Neural crest cell (in vitro differentiated cells): ENCODE measurements around the gene GOSR2. TPM values are rescaled to one million over a fixed set of nuclear protein-coding genes. Genes with fewer than 3 reads are reported as not detected.
A peak's percentile ranks its signal among the peaks of the same experiment; 100 is the strongest.

Source experiments
- DNase-seq: peaks from one replicate; pipeline ENCODE4 v3.0.0; 2021; ENCODE audit warnings: low read depth, mixed read lengths, low spot score
- H3K27ac Mint-ChIP-seq: one replicate; pipeline ENCODE4 v1.8.0; 2021; ENCODE audit warnings: mild to moderate bottlenecking, mixed read lengths; ENCODE audit not compliant: unreplicated experiment
- H3K27me3 Mint-ChIP-seq: 2 replicates; pipeline ENCODE4 v1.8.0; 2021; ENCODE audit warnings: low read depth, mild to moderate bottlenecking, mixed read lengths
- H3K36me3 Mint-ChIP-seq: 2 replicates; pipeline ENCODE4 v1.8.0; 2021; ENCODE audit warnings: low read depth, mild to moderate bottlenecking, mixed read lengths
- H3K4me1 Mint-ChIP-seq: 2 replicates; pipeline ENCODE4 v1.8.0; 2021; ENCODE audit warnings: mixed read lengths
- H3K4me3 Mint-ChIP-seq: one replicate; pipeline ENCODE4 v1.8.0; 2021; ENCODE audit warnings: mild to moderate bottlenecking, mixed read lengths
- H3K9me3 Mint-ChIP-seq: 2 replicates; pipeline ENCODE4 v1.8.0; 2021; ENCODE audit warnings: mixed read lengths
- total RNA-seq: library from RNA; stranded (reverse); gene quantifications from 2 replicates; pipeline ENCODE4 v1.2.1, GENCODE V29; 2021
- TF ChIP-seq, protein P1 (sequence below): fragments of 200-600 bp; sonication (generic); conservative IDR thresholded peaks from 2 replicates; pipeline ENCODE4 v1.5.0; 2021; ENCODE audit warnings: antibody characterized with exemption, mild to moderate bottlenecking

The GOSR2 gene
- total RNA-seq, 1 donor from 2014 or later: 46.1 TPM

DNA sequence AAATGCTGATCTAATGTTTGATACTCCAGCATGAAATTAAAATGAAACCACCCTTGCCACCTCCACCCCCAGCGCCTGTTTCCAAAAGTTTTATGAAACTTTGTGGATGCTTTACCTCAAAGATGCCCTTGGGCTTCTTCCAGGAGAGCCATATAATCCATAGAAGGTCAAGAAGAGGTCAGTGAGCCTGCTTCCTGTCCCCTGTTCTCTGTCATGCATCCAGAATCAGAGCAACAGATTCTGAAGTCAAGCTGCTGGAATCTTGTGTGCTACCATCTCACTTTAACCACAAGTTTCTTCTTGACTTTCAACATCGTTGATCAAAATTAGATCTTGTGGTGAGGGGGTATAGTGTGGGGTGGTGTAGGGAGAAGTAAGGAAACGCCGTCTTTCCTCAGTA, 8.6 kb downstream of the GOSR2 start:
- DNase-seq: no peak
- H3K27me3 Mint-ChIP-seq: no peaks in the 10 kb centered on the region
- TF ChIP-seq, protein P1, sequence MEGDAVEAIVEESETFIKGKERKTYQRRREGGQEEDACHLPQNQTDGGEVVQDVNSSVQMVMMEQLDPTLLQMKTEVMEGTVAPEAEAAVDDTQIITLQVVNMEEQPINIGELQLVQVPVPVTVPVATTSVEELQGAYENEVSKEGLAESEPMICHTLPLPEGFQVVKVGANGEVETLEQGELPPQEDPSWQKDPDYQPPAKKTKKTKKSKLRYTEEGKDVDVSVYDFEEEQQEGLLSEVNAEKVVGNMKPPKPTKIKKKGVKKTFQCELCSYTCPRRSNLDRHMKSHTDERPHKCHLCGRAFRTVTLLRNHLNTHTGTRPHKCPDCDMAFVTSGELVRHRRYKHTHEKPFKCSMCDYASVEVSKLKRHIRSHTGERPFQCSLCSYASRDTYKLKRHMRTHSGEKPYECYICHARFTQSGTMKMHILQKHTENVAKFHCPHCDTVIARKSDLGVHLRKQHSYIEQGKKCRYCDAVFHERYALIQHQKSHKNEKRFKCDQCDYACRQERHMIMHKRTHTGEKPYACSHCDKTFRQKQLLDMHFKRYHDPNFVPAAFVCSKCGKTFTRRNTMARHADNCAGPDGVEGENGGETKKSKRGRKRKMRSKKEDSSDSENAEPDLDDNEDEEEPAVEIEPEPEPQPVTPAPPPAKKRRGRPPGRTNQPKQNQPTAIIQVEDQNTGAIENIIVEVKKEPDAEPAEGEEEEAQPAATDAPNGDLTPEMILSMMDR: no peak
- H3K27ac Mint-ChIP-seq: no peak overlapping the region
- no peaks in the 10 kb centered on the region for H3K9me3 Mint-ChIP-seq
- peaks cover 7% of the 10 kb centered on the region for H3K36me3 Mint-ChIP-seq
- no peak overlapping the region for H3K4me3 Mint-ChIP-seq
- H3K4me1 Mint-ChIP-seq: peaks cover 18% of the 10 kb centered on the region

DNA sequence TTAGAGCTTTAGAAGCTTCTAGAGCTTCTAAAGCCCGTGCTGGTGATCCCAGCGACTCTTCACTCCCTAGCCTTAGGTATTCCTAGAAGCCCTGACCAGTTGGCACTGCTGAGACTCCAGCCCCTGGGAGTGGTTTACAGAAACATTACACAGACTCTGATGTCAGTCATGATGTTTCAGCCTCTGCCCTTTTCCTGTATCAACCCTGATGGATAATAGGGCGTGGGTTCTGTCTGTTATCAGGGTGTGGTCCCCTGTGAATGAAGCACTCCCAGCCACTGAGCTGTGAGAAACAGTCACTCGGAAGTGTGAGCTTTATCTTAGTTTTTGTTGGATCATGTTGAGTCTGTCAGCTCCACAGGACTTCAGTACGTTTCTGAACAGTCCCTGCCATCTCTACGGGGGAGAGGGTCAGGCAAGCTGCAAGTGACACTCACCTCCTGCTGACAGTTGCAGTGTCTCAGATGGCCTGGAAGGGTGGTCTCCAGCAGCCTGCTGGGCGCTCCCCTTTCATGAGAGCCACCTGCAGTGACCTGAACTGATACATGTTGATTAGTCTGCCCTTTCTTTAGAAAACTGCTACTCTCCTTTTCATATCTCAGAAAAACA, 12.8 kb downstream of the GOSR2 start:
- DNase-seq: no peak
- Mint-ChIP-seq H3K4me1 (peaks cover 2% of the 10 kb centered on the region), H3K27me3 (no peaks in the 10 kb centered on the region), H3K36me3 (peaks cover 9% of the 10 kb centered on the region), H3K4me3 (no peak overlapping the region), H3K27ac (no peak overlapping the region), H3K9me3 (no peaks in the 10 kb centered on the region)
- TF ChIP-seq, protein P1: no peak

DNA sequence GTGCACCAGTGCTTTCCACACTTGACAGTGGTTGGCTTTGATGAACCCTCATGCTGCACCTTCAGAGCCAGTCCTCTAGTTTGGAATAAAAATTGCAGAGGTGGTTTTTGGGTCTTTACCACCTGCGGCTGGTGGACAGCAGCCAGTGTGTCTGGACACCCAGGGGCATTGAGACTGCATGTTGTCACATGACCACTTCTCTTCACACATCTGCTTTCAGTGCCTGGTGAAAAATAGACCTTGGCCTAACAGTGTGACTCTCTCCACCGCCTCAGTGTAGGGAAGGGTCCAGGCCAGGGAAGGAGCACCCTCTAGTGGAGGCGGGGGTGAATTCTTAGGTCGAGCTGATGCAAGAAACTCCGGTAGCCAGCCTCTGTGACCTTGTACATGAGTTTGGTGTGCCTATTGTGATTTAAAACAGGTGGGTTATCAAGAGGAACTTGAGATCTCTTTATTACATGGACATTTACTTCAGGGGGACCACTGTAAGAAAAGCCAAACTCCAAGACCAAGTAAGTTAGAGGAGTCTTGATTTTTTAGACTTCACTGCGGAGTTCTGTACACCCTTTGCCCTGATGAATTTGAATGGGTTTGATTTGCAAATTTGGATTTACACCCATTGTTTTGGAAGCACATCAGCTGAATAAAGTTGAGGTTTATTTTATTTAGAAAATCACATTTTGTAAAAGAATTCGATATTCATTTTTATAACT, 17.9 kb downstream of the GOSR2 start:
- Mint-ChIP-seq H3K4me3 (no peak overlapping the region), H3K36me3 (peaks cover 3% of the 10 kb centered on the region), H3K27me3 (no peaks in the 10 kb centered on the region), H3K27ac (no peak overlapping the region), H3K9me3 (no peaks in the 10 kb centered on the region), H3K4me1 (peaks cover 27% of the 10 kb centered on the region)
- peak; percentile 82 for DNase-seq
- TF ChIP-seq, protein P1: peak; percentile 93

DNA sequence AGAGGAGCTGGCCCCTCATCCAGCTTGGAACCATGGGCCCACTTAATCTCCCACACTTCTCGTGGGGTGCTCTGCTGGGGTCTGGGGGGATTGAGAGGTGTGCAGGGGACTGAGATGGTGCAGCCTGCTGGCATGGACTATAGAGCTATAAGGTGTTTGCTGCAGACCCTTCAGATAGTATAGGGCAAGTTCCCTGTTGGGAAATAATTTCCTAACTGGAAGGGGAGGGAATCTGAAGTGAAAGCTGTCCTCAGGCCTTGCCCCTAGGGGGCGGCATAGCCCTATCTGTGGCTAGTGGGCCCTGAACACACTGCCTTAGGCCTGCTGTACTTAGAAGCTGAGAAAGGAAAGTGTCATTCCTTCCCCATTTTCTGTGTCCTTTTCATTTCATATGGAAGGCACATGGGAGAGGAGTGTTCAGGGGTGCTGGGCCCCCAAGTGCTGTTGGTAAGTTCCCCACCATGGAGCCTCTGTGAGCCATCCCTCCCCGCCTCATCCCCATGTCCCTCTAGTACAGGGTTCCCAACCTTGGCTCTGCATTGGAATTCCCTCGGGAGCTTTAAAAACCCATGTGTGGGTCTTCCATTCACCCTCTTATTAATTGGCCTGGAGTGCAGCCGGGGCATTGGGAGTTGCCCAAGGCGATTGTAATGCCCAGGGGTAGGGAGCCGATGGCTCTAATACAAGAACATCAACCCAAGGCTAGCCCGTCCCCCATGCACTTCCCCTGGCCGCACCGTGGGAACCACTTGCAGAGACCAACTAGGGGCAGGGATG, 19.7 kb downstream of the GOSR2 start:
- Mint-ChIP-seq H3K4me1 (peaks cover 27% of the 10 kb centered on the region), H3K36me3 (peaks cover 3% of the 10 kb centered on the region), H3K27ac (no peak overlapping the region), H3K4me3 (peak overlapping the region; percentile 24), H3K27me3 (no peaks in the 10 kb centered on the region), H3K9me3 (no peaks in the 10 kb centered on the region)
- DNase-seq: peak; percentile 77
- TF ChIP-seq, protein P1: peak; percentile 89

DNA sequence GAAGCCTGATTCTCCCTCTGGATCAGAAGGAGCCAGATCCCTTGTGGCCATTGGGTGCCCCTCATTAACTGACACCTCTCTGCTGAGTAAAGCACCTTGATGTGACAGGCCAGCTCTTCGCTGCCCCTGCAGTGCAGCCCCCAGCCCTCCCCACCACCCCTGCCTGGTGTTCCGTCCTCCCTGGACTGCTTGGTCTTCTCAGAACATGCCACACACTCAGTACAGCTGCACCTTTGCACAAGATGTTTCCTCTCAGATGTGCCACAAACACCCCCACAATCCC, 20.2 kb downstream of the GOSR2 start:
- TF ChIP-seq, protein P1: no peak
- H3K36me3 Mint-ChIP-seq: peaks cover 3% of the 10 kb centered on the region
- no peak for DNase-seq
- no peaks in the 10 kb centered on the region for H3K27me3 Mint-ChIP-seq
- peaks cover 27% of the 10 kb centered on the region for H3K4me1 Mint-ChIP-seq
- H3K4me3 Mint-ChIP-seq: no peak overlapping the region
- no peaks in the 10 kb centered on the region for H3K9me3 Mint-ChIP-seq
- H3K27ac Mint-ChIP-seq: no peak overlapping the region
